Erythroblast (primary cell): Measurements from ENCODE around the gene ABLIM2.

Source experiments
- GATA1 ChIP-seq: IDR thresholded peaks from 2 replicates; pipeline ENCODE4 v1.6.1; 2011; ENCODE audit warnings: low read depth, mild to moderate bottlenecking, control low read depth, low read length, moderate library complexity
- POLR2A ChIP-seq: IDR thresholded peaks from 2 replicates; pipeline ENCODE4 v1.6.1; 2011; ENCODE audit warnings: mild to moderate bottlenecking, low read length

DNA sequence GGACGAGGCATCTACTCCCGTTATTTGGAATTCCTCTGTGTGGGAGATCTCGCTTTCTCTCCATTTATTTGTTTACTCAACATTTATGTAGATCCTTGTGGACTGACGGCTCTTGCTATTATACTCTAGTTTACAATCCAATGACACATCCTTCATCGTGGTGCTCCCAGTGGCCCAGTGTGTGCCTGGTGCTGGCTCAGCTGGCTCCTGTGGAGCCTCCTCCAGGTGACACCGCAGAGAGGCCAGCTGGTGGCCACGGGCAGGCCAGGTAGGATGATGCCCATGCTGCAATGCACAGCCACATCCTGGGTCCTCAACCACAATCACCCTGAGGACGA is 134.9 kb downstream of the ABLIM2 start:
- TF ChIP-seq POLR2A (no peak), GATA1 (no peak)
